Measurements from ENCODE around the gene FAM83F.

DNA sequence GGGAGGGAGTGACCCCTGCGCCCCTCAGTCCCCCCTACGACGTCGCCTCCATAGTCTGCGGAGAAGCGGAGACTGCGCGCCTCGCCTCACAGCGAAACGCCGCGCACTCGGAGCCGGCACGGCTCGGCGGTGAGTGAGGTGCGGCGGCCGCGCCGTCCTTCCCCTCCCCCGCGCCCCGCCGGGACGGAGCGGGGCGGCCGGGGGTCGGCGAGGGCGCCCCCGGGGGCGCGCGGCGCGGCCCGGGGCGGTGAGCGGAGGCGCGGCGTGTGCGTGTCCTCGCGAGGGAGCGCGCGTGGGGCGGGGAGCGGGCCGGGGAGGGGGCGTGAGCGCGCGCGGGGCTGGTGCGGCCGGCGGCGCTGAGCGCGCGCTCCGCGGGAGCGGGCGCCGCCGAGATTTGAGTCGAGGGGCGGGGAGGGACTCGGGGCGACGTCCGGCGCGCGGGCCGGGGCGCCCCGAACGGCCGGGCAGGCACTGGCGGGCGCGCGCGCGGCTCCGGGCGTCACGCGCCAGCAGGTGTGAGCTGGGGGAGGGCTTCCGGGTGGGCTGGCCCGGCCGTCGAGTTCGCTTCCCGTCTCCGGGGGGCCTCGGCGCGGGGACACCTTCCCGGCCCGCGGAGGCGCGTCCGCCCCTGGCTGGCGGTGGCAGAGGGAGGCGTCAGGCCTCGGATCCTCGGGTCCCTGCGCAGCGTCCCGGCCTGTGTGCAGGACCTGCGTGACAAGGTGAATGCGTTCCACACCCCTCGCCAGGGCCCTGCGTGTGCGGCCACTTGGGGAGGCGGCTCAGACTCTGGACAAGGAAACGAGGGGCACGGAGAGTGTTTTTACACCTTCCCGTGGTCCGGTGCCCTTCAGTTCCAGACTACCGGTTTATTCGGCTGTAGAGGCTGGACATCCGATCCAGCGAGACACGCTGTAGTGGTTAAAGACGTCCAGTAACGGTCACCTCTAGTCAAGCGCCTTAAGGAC, 50.4 kb downstream of the FAM83F start:
- TF ChIP-seq, protein P1, sequence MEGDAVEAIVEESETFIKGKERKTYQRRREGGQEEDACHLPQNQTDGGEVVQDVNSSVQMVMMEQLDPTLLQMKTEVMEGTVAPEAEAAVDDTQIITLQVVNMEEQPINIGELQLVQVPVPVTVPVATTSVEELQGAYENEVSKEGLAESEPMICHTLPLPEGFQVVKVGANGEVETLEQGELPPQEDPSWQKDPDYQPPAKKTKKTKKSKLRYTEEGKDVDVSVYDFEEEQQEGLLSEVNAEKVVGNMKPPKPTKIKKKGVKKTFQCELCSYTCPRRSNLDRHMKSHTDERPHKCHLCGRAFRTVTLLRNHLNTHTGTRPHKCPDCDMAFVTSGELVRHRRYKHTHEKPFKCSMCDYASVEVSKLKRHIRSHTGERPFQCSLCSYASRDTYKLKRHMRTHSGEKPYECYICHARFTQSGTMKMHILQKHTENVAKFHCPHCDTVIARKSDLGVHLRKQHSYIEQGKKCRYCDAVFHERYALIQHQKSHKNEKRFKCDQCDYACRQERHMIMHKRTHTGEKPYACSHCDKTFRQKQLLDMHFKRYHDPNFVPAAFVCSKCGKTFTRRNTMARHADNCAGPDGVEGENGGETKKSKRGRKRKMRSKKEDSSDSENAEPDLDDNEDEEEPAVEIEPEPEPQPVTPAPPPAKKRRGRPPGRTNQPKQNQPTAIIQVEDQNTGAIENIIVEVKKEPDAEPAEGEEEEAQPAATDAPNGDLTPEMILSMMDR (IDR thresholded peaks at IDR 0.05; ENCODE audit: low read depth, low read length) = no peak
- no peak for TF ChIP-seq EZH2phosphoT487 (IDR thresholded peaks at IDR 0.05; ENCODE audit: low read depth)

Data from OCI-LY3 (cell line).